ENCODE results near the gene PLD6.
"Not testable (repeated sequence)": the region's sequence is repeated elsewhere in the genome, so short reads cannot be mapped to it uniquely, and the experiment has no call there.

Gene PLD6, protein sequence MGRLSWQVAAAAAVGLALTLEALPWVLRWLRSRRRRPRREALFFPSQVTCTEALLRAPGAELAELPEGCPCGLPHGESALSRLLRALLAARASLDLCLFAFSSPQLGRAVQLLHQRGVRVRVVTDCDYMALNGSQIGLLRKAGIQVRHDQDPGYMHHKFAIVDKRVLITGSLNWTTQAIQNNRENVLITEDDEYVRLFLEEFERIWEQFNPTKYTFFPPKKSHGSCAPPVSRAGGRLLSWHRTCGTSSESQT

DNA sequence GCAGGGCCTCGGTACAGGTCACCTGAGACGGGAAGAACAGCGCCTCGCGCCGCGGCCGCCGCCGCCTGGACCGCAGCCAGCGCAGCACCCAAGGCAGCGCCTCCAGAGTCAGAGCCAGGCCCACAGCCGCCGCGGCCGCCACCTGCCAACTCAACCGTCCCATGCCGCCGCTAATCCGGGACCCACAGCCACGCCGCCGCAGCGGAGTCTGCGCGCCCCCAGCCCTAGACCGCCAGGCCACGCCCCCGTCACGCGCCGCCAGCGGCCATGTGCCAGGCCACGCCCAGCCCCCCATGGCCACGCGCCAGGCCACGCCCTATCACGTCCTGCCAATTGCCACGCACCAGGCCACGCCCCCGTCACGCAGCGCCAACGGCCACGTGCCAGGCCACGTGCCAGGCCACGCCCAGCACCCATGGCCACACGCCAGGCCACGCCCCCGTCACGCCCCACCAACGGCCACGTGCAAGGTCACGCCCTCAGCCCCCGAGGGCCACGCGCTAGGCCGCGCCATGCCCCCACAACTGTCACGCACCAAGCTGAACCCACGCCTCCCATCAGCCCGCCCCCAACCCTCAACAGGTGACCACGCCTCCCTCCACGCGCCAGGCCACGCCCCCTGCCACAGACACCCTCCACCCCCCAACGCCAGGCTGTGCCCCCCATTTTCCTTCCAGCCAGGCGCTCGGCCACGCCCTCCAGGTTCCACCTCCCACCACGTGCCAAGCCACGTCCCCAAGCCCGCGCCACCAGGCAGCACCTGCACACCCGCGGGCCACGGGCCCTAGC, at the start of gene PLD6:
PLD6 (minus strand) TSS at position 210 of the 789 bp plus-strand sequence; CDS start at position 163, 47 bp downstream.
- peak within 1 kb of the TSS; percentile 3 for H3K27ac ChIP-seq
- no peak for DNase-seq (ENCODE audit: low read depth, low spot score)

DNA sequence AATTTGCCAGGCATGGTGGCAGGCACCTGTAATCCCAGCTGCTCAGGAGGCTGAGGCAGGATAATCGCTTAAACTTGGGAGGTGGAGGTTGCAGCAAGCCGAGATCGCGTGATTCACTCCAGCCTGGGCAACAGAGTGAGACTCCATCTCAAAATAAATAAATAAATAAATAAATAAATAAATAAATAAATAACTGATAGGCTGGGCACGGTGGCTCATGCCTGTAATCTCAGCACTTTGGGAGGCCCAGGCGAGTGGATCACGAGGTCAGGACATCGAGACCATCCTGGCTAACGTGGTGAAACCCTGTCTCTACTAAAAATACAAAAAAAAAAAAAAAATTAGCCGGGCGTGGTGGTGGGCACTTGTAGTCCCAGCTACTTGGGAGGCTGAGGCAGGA, 49.6 kb upstream of the PLD6 start:
- DNase-seq (ENCODE audit: low read depth, low spot score); H3K27ac ChIP-seq: not testable (repeated sequence)

DNA sequence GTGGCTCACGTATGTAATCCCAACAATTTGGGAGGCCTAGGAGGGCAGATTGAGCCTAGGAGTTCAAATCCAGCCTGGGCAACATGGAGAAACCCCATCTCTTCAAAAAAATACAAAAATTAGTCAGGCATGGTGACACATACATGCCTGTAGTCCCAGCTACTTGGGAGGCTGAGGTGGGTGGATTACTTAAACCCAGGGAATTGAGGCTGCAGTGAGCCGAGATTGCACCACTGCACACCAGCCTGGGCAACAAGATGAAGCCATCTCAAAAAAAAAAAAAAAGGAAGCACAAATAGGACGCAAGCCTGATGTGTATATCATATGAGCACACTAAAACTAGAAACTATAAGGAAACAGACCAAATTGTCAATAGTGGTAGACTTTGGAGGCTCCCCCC, 47.9 kb upstream of the PLD6 start:
- DNase-seq (ENCODE audit: low read depth, low spot score), result no peak
- no peak overlapping the region for H3K27ac ChIP-seq

- no peak for DNase-seq (ENCODE audit: low read depth, low spot score)
- no peak overlapping the region for H3K27ac ChIP-seq
Measured at GRCh38 chr17:17253406-17253805, 47.3 kb upstream of the PLD6 start.

- no peak overlapping the region for H3K27ac ChIP-seq
- DNase-seq (ENCODE audit: low read depth, low spot score), result no peak
Measured at GRCh38 chr17:17252149-17252661, 46.1 kb upstream of the PLD6 start.

DNA sequence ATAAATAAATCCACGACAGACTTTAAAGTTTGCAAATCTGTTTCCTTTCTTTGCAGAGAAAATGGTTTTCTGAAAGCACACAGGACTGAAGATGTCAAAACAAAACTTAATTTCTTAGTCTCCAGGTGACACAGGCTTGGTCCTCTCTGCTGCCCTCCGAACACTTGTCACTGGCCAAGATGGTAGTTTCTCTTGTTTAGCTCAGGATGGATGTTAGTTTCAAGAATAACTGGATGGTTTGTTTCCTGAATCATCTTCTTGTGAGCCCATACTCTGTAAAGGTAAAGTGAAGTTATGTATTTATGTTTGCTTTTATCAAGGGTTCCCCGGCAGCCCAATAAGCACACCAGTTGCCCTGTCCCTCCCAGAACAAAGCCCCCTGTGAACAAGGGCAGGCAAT, 40.7 kb upstream of the PLD6 start:
- no peak for DNase-seq (ENCODE audit: low read depth, low spot score)
- no peak overlapping the region for H3K27ac ChIP-seq

- H3K27ac ChIP-seq, result no peak overlapping the region
- no peak for DNase-seq (ENCODE audit: low read depth, low spot score)
Measured at GRCh38 chr17:17243163-17243562, 37.0 kb upstream of the PLD6 start.

DNA sequence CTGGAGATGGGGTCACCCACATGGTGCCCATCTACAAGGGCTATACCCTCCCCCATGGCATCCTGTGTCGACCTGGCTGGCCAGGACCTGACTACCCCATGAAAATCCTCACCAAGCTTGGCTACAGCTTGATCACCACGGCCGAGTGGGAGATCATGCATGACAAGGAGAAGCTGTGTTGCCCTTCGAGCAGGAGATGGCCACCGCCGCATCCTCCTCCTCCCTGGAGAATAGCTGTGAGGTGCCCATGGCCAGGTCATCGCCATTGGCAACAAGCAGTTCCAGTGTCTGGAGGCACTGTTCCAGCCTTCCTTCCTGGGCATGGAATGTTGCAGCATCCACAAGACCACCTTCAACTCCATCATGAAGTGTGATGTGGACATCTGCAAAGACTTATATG, 36.1 kb upstream of the PLD6 start:
- no peak for DNase-seq (ENCODE audit: low read depth, low spot score)
- H3K27ac ChIP-seq, result no peak overlapping the region

GRCh38 chr17:17241656-17242055, 35.5 kb upstream of the PLD6 start:
- H3K27ac ChIP-seq, result no peak overlapping the region
- DNase-seq (ENCODE audit: low read depth, low spot score), result no peak

GRCh38 chr17:17239832-17240231, 33.7 kb upstream of the PLD6 start:
- H3K27ac ChIP-seq, result no peak overlapping the region

GRCh38 chr17:17237026-17237799, 31.1 kb upstream of the PLD6 start, which contains the start of gene FLCN:
Gene FLCN, minus strand, starts transcription at chr17:17237168. Its CDS starts 9,031 bp downstream, at chr17:17228137.
- peak within 1 kb of the TSS; percentile 69 for H3K27ac ChIP-seq
- DNase-seq (ENCODE audit: low read depth, low spot score), result peak; percentile 27

More at GRCh38 chr17:17239832-17240231, 33.7 kb upstream of the PLD6 start:
- no peak for DNase-seq (ENCODE audit: low read depth, low spot score)

DNA sequence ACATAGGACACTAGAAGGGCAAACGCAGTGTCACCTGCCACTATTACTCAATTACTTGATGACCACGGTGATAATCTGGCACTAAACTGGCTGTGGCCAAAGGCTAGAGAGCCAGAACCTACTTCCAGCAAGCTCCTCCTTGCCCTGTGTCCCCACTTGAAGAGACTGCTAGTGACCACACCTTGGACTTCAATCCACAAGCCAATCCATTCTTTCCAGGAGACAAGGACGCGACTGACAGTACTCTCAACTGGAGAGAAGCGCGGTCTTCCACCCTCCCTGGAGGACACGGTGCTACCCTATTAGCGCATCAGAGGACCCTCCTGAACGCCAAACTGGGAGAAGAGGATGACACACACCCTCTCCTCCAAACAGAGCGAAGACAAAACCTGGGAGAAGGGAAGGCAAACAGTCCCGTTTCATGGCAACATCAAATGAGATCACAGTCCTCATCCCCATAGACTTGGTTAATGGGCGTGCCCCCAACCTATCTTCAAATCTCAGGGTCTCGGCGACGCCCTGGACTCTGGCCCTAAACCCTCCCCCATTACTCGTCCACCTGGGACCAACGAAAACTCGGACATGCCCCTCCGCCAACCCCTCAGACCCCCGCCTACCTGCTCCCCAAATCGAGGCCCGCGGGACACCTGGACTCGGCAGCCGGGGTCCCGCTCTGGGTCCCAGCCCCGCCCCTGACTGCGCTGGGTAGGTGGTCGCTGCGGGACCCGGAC, 30.3 kb upstream of the PLD6 start:
- DNase-seq (ENCODE audit: low read depth, low spot score), result no peak
- H3K27ac ChIP-seq, result peak overlapping the region; percentile 69

DNA sequence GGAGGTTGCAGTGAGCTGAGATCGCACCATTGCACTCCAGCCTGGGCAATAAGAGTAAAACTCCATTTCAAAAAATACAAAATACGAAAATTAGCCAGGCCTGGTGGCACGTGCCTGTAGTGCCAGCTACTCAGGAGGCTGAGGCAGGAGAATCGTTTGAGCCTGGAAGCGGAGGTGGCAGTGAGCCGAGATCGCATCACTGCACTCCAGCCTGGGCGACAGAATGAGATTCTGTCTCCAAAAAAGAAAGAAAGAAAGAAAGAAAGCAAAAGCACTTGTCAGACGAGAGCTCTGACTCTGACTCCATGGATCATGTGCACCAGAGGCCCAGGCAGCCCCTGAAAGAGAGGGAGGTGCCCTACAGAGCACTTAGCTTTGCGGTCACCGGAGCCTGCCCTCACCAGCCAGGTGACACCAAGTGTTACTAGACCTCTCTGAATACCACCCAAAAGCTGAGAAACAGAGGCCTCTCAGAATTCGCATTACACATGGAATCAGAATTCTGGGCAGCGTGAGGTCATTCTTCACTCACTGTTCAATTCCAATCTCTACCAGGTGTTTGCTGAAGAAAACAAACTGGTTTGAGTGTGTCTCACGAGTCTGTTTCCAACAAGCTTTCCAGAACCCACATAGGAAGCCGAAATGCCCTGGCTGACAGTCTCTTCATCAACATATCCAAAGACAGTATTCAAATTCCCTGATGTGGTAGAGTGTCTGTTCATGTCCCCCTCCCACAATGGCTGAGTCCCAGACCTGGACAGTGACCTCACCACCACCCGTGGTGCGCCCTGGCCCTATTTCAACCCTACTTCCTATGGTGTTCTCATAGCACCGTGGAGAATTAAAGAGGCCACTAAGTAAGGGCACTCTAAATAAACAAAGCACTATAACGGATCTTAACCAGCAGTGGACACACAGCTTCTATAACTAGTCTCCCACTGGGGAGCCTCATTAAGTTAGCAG, 29.4 kb upstream of the PLD6 start:
- no peak overlapping the region for H3K27ac ChIP-seq
- DNase-seq (ENCODE audit: low read depth, low spot score), result no peak

- no peak for DNase-seq (ENCODE audit: low read depth, low spot score)
- H3K27ac ChIP-seq, result no peak overlapping the region
Measured at GRCh38 chr17:17232303-17232621, 26.1 kb upstream of the PLD6 start.

DNA sequence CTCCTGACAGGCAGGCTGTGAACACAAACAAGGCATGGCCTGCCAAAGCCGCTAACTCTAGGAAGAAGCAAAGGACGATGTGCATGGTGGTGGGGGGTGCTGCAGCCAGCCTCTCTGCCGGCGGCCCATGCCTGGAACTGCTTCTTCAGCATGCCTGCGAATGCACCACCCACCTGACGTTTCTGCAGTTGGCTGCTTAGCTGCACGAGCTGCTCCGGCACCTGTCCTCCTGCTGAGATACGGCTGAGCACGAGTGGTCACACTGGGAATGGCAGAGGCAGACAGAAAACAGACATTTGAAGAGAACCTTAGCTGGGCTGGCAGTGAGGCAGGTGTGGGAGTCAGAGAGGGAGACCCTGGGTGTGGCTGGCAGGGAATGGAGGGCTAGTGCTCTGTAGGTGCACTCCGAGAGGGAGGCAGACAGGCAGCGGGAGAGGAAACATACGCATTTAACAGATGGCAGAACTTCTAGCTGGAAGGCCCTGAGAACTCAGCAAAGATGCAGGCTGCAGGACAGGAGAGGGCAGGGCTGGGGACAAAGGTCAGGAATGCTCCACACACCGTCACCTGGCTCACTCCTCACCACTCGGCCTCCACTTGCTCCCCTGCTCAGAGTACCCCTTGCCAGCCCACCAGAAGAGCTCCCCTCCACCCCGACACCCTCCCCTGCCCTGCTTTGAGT, 25.6 kb upstream of the PLD6 start:
- no peak overlapping the region for H3K27ac ChIP-seq
- no peak for DNase-seq (ENCODE audit: low read depth, low spot score)

DNA sequence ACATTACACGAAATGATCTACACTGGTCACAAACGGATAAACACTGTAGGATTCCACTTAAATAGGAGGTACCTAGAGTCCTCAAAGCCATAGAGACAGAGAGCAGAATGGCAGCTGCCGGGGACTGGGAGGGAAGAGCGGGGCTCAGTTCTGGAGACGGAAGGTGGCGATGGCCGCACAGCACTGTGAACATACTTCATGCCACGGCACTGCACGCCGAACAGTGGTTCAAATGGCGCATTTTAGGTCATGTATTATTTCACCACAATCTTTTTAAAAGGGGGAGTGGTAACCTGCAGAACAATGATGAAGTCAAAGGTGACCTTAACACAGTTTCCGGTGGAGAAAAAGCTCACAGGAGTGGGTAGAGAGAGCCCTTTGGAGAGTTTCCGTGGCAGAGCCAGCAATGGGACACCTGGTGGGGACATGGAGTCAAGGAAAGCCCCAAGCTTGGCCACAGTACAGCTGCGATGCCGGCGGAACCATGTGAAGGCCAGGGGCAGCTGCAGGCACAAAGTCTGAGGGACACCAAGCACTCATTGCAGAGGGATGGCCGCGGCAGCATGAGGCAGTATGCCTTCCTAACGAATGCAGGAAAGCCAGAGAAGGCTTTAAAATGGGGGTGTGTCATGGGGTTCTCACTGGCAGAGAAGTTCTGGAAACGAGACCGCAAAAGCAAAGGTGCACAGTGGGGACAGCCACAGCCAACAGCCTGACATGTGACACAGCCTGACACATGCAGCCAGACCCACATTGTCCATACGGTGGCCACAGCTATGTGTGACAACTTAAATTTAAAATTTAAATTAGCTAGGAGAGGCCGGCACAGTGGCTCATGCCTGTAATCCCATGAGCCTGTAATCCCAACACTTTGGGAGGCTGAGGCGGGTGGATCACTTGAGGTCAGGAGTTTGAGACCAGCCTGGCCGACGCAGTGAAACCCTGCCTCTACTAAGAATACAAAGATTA, 23.6 kb upstream of the PLD6 start:
- DNase-seq (ENCODE audit: low read depth, low spot score), result no peak
- H3K27ac ChIP-seq, result no peak overlapping the region

DNA sequence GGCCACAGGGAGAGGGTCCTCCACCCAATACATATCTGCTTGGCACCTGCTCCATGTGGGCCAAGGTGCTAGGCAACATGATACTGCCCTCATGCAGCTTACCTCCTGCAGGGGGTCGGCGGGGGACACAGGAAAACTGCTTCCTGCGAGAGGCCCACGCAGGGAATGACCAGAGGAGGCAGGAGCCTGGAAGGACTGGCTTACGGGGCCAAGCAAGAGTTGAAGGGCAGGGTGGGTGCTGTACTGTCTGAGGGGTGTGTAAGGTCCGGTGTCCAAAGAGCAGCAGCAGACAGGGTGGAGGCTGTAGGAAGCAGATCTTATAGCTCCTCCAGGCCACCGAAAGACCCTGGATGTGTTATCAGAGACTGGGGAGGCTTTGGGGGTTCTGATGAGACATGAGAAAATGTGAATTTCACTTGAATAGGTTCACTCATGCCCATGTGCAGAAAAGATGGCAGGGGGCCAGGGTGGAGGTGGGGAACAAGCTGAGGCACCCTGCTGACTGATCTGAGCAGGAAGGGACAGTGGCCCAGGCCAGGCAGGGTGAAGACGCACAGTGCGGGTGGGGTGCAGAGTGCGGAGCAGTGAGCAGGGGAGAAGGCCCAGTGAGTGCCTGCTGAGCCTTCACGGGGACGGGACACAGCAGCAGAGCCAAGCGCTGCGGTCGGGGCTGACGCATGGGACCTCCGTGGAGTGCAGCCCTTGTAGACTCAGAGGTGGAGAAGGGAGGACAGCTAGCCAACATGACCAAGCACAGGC, 22.6 kb upstream of the PLD6 start:
- no peak for DNase-seq (ENCODE audit: low read depth, low spot score)
- H3K27ac ChIP-seq, result no peak overlapping the region
